ENCODE results near the gene APOA5. TPM values are rescaled to one million over a fixed set of nuclear protein-coding genes. Genes with fewer than 3 reads are reported as not detected.

Gene APOA5
- total and polyA plus RNA-seq, 2 donors (not counting 3 experiments of a cell fraction or from before 2014, with no cell fraction given) = not detected

DNA sequence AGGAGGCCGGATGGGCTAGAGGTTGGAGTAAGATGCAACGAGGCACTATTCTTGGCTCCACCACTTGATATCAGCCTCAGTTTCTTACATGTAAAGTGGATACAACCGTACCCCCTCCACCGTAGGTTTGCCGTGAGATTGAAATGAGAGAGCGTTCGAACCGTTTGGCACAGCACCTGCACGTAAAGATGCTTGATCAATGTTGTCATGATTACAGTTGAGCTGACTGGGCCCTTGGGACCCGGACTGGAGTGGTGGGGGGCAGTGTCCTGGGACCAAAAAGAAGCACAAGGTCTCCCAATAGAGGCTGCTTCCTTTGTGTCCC is 41.8 kb upstream of the APOA5 start:
- ChIA-PET POLR2A (no interaction called here), CTCF (interaction anchor here (1.1 to 5.0 kb wide), 4 partner anchors 20 to 272 kb away, joined by 3 to 272 read pairs (median 4); partner anchors contain the start of gene APOA5)
- H4K20me1 ChIP-seq (replicated peaks; ENCODE audit: control insufficient read depth, extremely low read depth, insufficient read depth, low read length) = no peaks in the 10 kb centered on the region
- DNase-seq (ENCODE audit: low read depth, low spot score) = no peak
- FAIRE-seq = no peak
- TF ChIP-seq POLR2A (IDR thresholded peaks at IDR 0.05; ENCODE audit: low read depth, low read length) (no peak), POLR2AphosphoS5 (IDR thresholded peaks at IDR 0.05; ENCODE audit: insufficient read depth, low read depth, low read length) (no peak), EZH2 (IDR thresholded peaks at IDR 0.05; ENCODE audit: borderline replicate concordance, low read depth, low read length, severe bottlenecking) (no peak), GATA2 (IDR thresholded peaks at IDR 0.05; ENCODE audit: insufficient read depth, insufficient read length, low read depth, low read length) (no peak), FOS (IDR thresholded peaks at IDR 0.05; ENCODE audit: borderline replicate concordance, insufficient read depth, low read length) (no peak), JUN (IDR thresholded peaks at IDR 0.05; ENCODE audit: borderline replicate concordance, insufficient read depth, insufficient read length, low read depth) (no peak)
- TF ChIP-seq, protein P1, sequence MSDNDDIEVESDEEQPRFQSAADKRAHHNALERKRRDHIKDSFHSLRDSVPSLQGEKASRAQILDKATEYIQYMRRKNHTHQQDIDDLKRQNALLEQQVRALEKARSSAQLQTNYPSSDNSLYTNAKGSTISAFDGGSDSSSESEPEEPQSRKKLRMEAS (IDR thresholded peaks at IDR 0.05; ENCODE audit: insufficient read depth, insufficient read length) = no peak
- TF ChIP-seq, protein P2, sequence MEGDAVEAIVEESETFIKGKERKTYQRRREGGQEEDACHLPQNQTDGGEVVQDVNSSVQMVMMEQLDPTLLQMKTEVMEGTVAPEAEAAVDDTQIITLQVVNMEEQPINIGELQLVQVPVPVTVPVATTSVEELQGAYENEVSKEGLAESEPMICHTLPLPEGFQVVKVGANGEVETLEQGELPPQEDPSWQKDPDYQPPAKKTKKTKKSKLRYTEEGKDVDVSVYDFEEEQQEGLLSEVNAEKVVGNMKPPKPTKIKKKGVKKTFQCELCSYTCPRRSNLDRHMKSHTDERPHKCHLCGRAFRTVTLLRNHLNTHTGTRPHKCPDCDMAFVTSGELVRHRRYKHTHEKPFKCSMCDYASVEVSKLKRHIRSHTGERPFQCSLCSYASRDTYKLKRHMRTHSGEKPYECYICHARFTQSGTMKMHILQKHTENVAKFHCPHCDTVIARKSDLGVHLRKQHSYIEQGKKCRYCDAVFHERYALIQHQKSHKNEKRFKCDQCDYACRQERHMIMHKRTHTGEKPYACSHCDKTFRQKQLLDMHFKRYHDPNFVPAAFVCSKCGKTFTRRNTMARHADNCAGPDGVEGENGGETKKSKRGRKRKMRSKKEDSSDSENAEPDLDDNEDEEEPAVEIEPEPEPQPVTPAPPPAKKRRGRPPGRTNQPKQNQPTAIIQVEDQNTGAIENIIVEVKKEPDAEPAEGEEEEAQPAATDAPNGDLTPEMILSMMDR (IDR thresholded peaks at IDR 0.05; ENCODE audit: extremely low read depth in 1 of 2, insufficient read depth in 1 of 2, low read depth in 1 of 2, low read length in 2 of 2) = no peak
- no peaks in the 10 kb centered on the region for H3K9me1 ChIP-seq (replicated peaks; ENCODE audit: control insufficient read depth, extremely low read depth, insufficient read depth, low read length)
- H3K27me3 ChIP-seq (ENCODE audit: control insufficient read depth in 2 of 2, insufficient read depth in 2 of 2, low read length in 2 of 2) = no peaks in the 10 kb centered on the region
- H3K79me2 ChIP-seq (ENCODE audit: control insufficient read depth, insufficient read depth, low read length) = no peaks in the 10 kb centered on the region
- no peaks in the 10 kb centered on the region for H3K9me3 ChIP-seq (replicated peaks; ENCODE audit: control insufficient read depth, insufficient read depth, low read length)
- no peak overlapping the region for H3K4me2 ChIP-seq (ENCODE audit: insufficient read depth, low read length)
- no peak overlapping the region for H2AFZ ChIP-seq (ENCODE audit: low read depth, low read length)
- H3K9ac ChIP-seq (replicated peaks; ENCODE audit: extremely low read depth, insufficient read depth, low read length) = no peak overlapping the region
- intact Hi-C loops (cut with micrococcal nuclease) (no loop called here), dilution Hi-C loops (cut with MboI; ENCODE audit: extremely low pct_ligation_motif_present, low sequenced_read_pairs) (no loop called here)
- no TSS peak for BruUV-seq (replicated peaks)
- H3K4me3 ChIP-seq (replicated peaks in 1 of 3; ENCODE audit: insufficient read depth in 1 of 3, low read depth in 1 of 3, low read length in 3 of 3) = no peak overlapping the region
- no peaks in the 10 kb centered on the region for H3K36me3 ChIP-seq (ENCODE audit: control insufficient read depth in 2 of 2, extremely low read depth in 1 of 2, insufficient read depth in 2 of 2, low read length in 2 of 2)
- peaks cover 6% of the 10 kb centered on the region for H3K4me1 ChIP-seq (ENCODE audit: control insufficient read depth, extremely low read depth, insufficient read depth, low read length)
- no peak overlapping the region for H3K27ac ChIP-seq (ENCODE audit: insufficient read depth, low read depth, low read length)
